Psoas muscle (tissue), 8 donors: ENCODE measurements around the gene MOB3A. TPM values are rescaled to one million over a fixed set of nuclear protein-coding genes. Genes with fewer than 3 reads are reported as not detected.
"Not testable (repeated sequence)": the region's sequence is repeated elsewhere in the genome, so short reads cannot be mapped to it uniquely, and the experiment has no call there.

Experiments
- ATAC-seq, 4 donors: fragments of 200-7000 bp; cut with Tn5 transposase; one replicate each; pipeline ENCODE4 v1.9.1; 2020; ENCODE audit warnings: moderate library complexity in 3 of 4, mild to moderate bottlenecking in 2 of 4
- DNase-seq, 2 donors: peaks; one replicate each; pipeline ENCODE4 v3.0.0-alpha.2; 2020
- H3K27ac ChIP-seq: fragments of 200-600 bp; one replicate; pipeline ENCODE4 v1.8.0; 2022
- H3K27me3 ChIP-seq, 3 donors: fragments of 200-600 bp in 1 of 3; one replicate each; pipeline versions ENCODE4 v1.6.1 to v1.8.0; 2013 to 2022; ENCODE audit warnings: low read length in 2 of 3, mild to moderate bottlenecking in 2 of 3, moderate library complexity in 1 of 3; ENCODE audit not compliant: insufficient read depth in 3 of 3
- H3K36me3 ChIP-seq, 2 donors: fragments of 200-600 bp in 1 of 2; one replicate each; pipeline versions ENCODE4 v1.6.1 to v1.8.0; 2013 to 2022; ENCODE audit warnings: low read depth in 1 of 2, mild to moderate bottlenecking in 1 of 2, moderate library complexity in 1 of 2; ENCODE audit not compliant: insufficient read depth in 1 of 2
- H3K4me1 ChIP-seq: fragments of 200-600 bp; one replicate; pipeline ENCODE4 v1.8.0; 2022
- H3K4me3 ChIP-seq: fragments of 200-600 bp; one replicate; pipeline ENCODE4 v1.8.0; 2022; ENCODE audit warnings: mild to moderate bottlenecking
- H3K9me3 ChIP-seq: fragments of 200-600 bp; one replicate; pipeline ENCODE4 v1.8.0; 2022
- WGBS, 3 donors: extraction: QIAGEN DNeasy Blood & Tissue Kit; methylation state at CpG; one replicate each; pipeline versions ENCODE4 v1.1.6 to v1.1.7; 2013; 5-methylcytosine and 5-hydroxymethylcytosine counted together
- intact Hi-C, 2 donors: fragments of 100-400 bp; cut with DNase I; formaldehyde crosslinking; loops; one replicate each; pipeline versions ENCODE4 v1.11.0 to v1.14.2; 2022
- polyA plus RNA-seq, 3 donors: library from polyadenylated mRNA; stranded (reverse); fragments of 200-250 nt; gene quantifications; one replicate each; pipeline ENCODE4 v1.2.3, GENCODE V29; 2013
- total RNA-seq, 4 donors: library from RNA; stranded (reverse); fragmentation: NEBNext Ultra II Directional in 2 of 4; extraction: Animal tissue kit (Norgen Biotek cat#: 25700) in 2 of 4; gene quantifications; one replicate each; pipeline versions ENCODE4 v1.2.1 to v1.2.4, GENCODE V29; 2021 to 2023
- TF ChIP-seq, protein P1 (sequence below): fragments of 200-600 bp; IDR thresholded peaks from one replicate; pipeline ENCODE4 v1.8.0; 2022; ENCODE audit warnings: antibody characterized with exemption
- donor health status: healthy with polysubstance abuse.
- donor health status: DM: no; HTN: no; CAD: no; lungs with moderate emphysema.
- donor health status: Bipolar disorder and iron deficiency.
- donor health status: healthy.
- donor health status: DM: yes; HTN: yes; CAD: no.
- donor health status: DM: no; HTN: no; CAD: no.
- donor health status: DM: no; HTN: no; CAD: no.
- donor health status: DM: yes; HTN: yes; CAD: no.

MOB3A gene
- total and polyA plus RNA-seq, 7 donors = 8.3 to 19.8 (median 13.5) TPM

- 90 to 93% (median 90%) methylated on average over 44 to 50 of the region's 50 CpGs for WGBS, 3 donors
- peaks cover 3 to 72% of the 10 kb centered on the region in 2 donors for H3K36me3 ChIP-seq
- ATAC-seq = no peak
- intact Hi-C loops = no loop called here
- no peak overlapping the region for H3K27ac ChIP-seq
- TF ChIP-seq, protein P1, sequence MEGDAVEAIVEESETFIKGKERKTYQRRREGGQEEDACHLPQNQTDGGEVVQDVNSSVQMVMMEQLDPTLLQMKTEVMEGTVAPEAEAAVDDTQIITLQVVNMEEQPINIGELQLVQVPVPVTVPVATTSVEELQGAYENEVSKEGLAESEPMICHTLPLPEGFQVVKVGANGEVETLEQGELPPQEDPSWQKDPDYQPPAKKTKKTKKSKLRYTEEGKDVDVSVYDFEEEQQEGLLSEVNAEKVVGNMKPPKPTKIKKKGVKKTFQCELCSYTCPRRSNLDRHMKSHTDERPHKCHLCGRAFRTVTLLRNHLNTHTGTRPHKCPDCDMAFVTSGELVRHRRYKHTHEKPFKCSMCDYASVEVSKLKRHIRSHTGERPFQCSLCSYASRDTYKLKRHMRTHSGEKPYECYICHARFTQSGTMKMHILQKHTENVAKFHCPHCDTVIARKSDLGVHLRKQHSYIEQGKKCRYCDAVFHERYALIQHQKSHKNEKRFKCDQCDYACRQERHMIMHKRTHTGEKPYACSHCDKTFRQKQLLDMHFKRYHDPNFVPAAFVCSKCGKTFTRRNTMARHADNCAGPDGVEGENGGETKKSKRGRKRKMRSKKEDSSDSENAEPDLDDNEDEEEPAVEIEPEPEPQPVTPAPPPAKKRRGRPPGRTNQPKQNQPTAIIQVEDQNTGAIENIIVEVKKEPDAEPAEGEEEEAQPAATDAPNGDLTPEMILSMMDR = no peak
- peaks cover 27% of the 10 kb centered on the region for H3K4me1 ChIP-seq
- no peaks in the 10 kb centered on the region for H3K27me3 ChIP-seq
- no peaks in the 10 kb centered on the region for H3K9me3 ChIP-seq
- no peak overlapping the region for H3K4me3 ChIP-seq
- peak in 1 of 2 donors; percentile 48 for DNase-seq
Measured at GRCh38 chr19:2135474-2136402, 39.6 kb upstream of the MOB3A start.

GRCh38 chr19:2132731-2133490 is 36.8 kb upstream of the MOB3A start:
- intact Hi-C loops = no loop called here
- 76 to 84% (median 82%) methylated on average over 19 of the region's 19 CpGs for WGBS, 3 donors
- H3K27ac ChIP-seq = no peak overlapping the region
- no peak overlapping the region for H3K4me3 ChIP-seq
- ATAC-seq (peak in 1 of 4 donors; percentile 17), DNase-seq (no peak)
- H3K4me1 ChIP-seq = peaks cover 5% of the 10 kb centered on the region
- H3K9me3 ChIP-seq = no peaks in the 10 kb centered on the region
- H3K27me3 ChIP-seq = no peaks in the 10 kb centered on the region
- peaks cover 3 to 80% of the 10 kb centered on the region in 2 donors for H3K36me3 ChIP-seq
- TF ChIP-seq, protein P1 = no peak

DNA sequence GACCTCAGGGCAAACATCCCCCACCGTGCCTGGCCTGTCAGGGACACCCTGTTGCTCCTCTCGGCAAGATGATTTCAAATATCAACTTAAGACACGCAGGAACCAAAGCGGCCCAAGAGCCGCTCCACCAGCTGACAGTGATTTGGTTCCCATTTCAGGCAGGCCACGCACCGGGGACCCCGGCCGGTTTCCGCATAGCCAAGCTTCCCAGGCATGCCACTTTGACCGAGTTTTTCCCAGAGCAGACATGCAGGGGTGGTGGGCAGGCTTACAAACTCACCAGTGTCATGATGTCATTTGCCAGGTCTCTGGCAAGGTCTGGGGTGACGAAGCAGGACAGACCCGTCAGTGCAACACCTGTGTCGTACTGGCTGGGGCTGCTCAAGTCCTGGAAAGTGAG is 36.1 kb upstream of the MOB3A start:
- Histone ChIP-seq H3K4me3 (no peak overlapping the region), H3K4me1 (no peaks in the 10 kb centered on the region), H3K27me3 (no peaks in the 10 kb centered on the region), H3K27ac (no peak overlapping the region), H3K9me3 (no peaks in the 10 kb centered on the region), H3K36me3 (peaks cover 3 to 80% of the 10 kb centered on the region in 2 donors)
- WGBS, 3 donors = 94 to 97% (median 94%) methylated on average over 14 of the region's 14 CpGs
- ATAC-seq (no peak), DNase-seq (no peak)
- TF ChIP-seq, protein P1 = no peak
- intact Hi-C loops = no loop called here

- H3K9me3 ChIP-seq, DNase-seq, H3K27me3 ChIP-seq, H3K27ac ChIP-seq, H3K4me3 ChIP-seq, intact Hi-C loops, ATAC-seq, H3K4me1 ChIP-seq: not testable (repeated sequence)
- 90 to 93% (median 90%) methylated on average over 65 to 67 of the region's 67 CpGs for WGBS, 3 donors
- peaks cover 3 to 81% of the 10 kb centered on the region in 2 donors for H3K36me3 ChIP-seq
Measured at GRCh38 chr19:2131012-2131975, 35.2 kb upstream of the MOB3A start.
